Right ventricle myocardium inferior (tissue), 1 donor: ENCODE data around the gene PRICKLE3. TPM values are rescaled to one million over a fixed set of nuclear protein-coding genes. Genes with fewer than 3 reads are reported as not detected.

Source experiments
- ATAC-seq: fragments of 200-7000 bp; cut with Tn5 transposase; one replicate; pipeline ENCODE4 v1.9.1; 2020; ENCODE audit warnings: mild to moderate bottlenecking, moderate library complexity
- DNase-seq: peaks from one replicate; pipeline ENCODE4 v3.0.0; 2021; ENCODE audit errors: missing footprints
- intact Hi-C: fragments of 100-400 bp; cut with DNase I; formaldehyde crosslinking; loops from one replicate; pipeline ENCODE4 v1.11.0; 2022
- total RNA-seq: library from RNA; stranded (reverse); fragmentation: NEBNext Ultra II Directional; extraction: Animal tissue kit (Norgen Biotek cat#: 25700); gene quantifications from one replicate; pipeline ENCODE4 v1.2.1, GENCODE V29; 2021
- donor health status: DM: no; HTN: yes; CAD: no; lungs with severe emphysema.

Gene PRICKLE3
- total RNA-seq, 1 donor from 2014 or later = 15.1 TPM

GRCh38 chrX:49210406-49210805 lies 24.2 kb upstream of the PRICKLE3 start:
- no peak for ATAC-seq
- intact Hi-C loops = no loop called here

GRCh38 chrX:49209434-49210251 lies 23.5 kb upstream of the PRICKLE3 start:
- intact Hi-C loops = no loop called here
- DNase-seq = no peak
- no peak for ATAC-seq

More at GRCh38 chrX:49210406-49210805, 24.2 kb upstream of the PRICKLE3 start:
- no peak for DNase-seq

GRCh38 chrX:49208399-49208798 lies 22.2 kb upstream of the PRICKLE3 start:
- DNase-seq (no peak), ATAC-seq (no peak)

GRCh38 chrX:49206543-49206942 lies 20.4 kb upstream of the PRICKLE3 start:
- DNase-seq (no peak), ATAC-seq (no peak)
- intact Hi-C loops = no loop called here

More at GRCh38 chrX:49208399-49208798, 22.2 kb upstream of the PRICKLE3 start:
- intact Hi-C loops = no loop called here

- intact Hi-C loops = no loop called here
- ATAC-seq = no peak
These were observed 19.3 kb upstream of the PRICKLE3 start for GRCh38 chrX:49205443-49205842.

GRCh38 chrX:49204709-49205108 lies 18.5 kb upstream of the PRICKLE3 start:
- ATAC-seq = no peak
- intact Hi-C loops = loop anchor here (5.0 kb wide), 1 partner anchor 63 kb away; the partner anchor contains the start of gene PPP1R3F
- DNase-seq = no peak

More at GRCh38 chrX:49205443-49205842, 19.3 kb upstream of the PRICKLE3 start:
- DNase-seq = no peak

- intact Hi-C loops = loop anchor here (5.0 kb wide), 1 partner anchor 63 kb away; the partner anchor contains the start of gene PPP1R3F
- ATAC-seq (no peak), DNase-seq (no peak)
These were observed 17.8 kb upstream of the PRICKLE3 start for GRCh38 chrX:49204017-49204416.

GRCh38 chrX:49203536-49203935 lies 17.4 kb upstream of the PRICKLE3 start:
- intact Hi-C loops = loop anchor here (5.0 kb wide), 1 partner anchor 64 kb away; the partner anchor contains the start of gene PPP1R3F
- DNase-seq (no peak), ATAC-seq (no peak)

- intact Hi-C loops = loop anchor here (5.0 kb wide), 1 partner anchor 65 kb away; the partner anchor contains the start of gene PPP1R3F
- ATAC-seq = no peak
- no peak for DNase-seq
These were observed 15.8 kb upstream of the PRICKLE3 start for GRCh38 chrX:49202022-49202421.

GRCh38 chrX:49199906-49200771 lies 14.0 kb upstream of the PRICKLE3 start, which contains the start of gene SYP:
Gene SYP (minus strand): TSS chrX:49200193. CDS start chrX:49200186, 7 bp downstream.
- intact Hi-C loops = loop anchor here (5.0 kb wide), 2 partner anchors 32 to 67 kb away; partner anchors contain the start of genes CACNA1F and PPP1R3F
- peak; percentile 92 for DNase-seq
- ATAC-seq = peak; percentile 97

GRCh38 chrX:49199315-49199595 lies 13.1 kb upstream of the PRICKLE3 start:
- intact Hi-C loops = loop anchor here (5.0 kb wide), 1 partner anchor 33 kb away; the partner anchor contains the start of gene CACNA1F
- ATAC-seq (no peak), DNase-seq (no peak)

GRCh38 chrX:49198540-49199314 lies 12.6 kb upstream of the PRICKLE3 start:
- ATAC-seq = no peak
- no peak for DNase-seq

GRCh38 chrX:49197543-49198087 lies 11.4 kb upstream of the PRICKLE3 start:
- no peak for DNase-seq
- ATAC-seq = no peak
- intact Hi-C loops = loop anchor here (5.0 kb wide), 1 partner anchor 35 kb away; the partner anchor contains the start of gene CACNA1F

More at GRCh38 chrX:49198540-49199314, 12.6 kb upstream of the PRICKLE3 start:
- intact Hi-C loops = loop anchor here (5.0 kb wide), 1 partner anchor 34 kb away; the partner anchor contains the start of gene CACNA1F

- intact Hi-C loops = no loop called here
- no peak for ATAC-seq
These were observed 7.4 kb upstream of the PRICKLE3 start for GRCh38 chrX:49193542-49193964.

GRCh38 chrX:49192722-49193328 lies 6.7 kb upstream of the PRICKLE3 start:
- ATAC-seq (no peak), DNase-seq (no peak)
- intact Hi-C loops = no loop called here

More at GRCh38 chrX:49193542-49193964, 7.4 kb upstream of the PRICKLE3 start:
- DNase-seq = no peak

GRCh38 chrX:49191574-49192011 lies 5.4 kb upstream of the PRICKLE3 start:
- intact Hi-C loops = no loop called here
- ATAC-seq (no peak), DNase-seq (no peak)

- DNase-seq = peak; percentile 94
- intact Hi-C loops = no loop called here
- peak; percentile 94 for ATAC-seq
These were observed 4.8 kb upstream of the PRICKLE3 start for GRCh38 chrX:49190821-49191573.
